PC-9 (cell line): Measurements from ENCODE around the gene ZNF143. TPM values are rescaled to one million over a fixed set of nuclear protein-coding genes. Genes with fewer than 3 reads are reported as not detected.
A peak's percentile ranks its signal among the peaks of the same experiment; 100 is the strongest.

Source experiments
- BruUV-seq: library from RNA; stranded (reverse); fragments of 400-500 nt; replicated peaks from 2 replicates; lab custom pipeline; 2021; lab: Mats Ljungman, UMichigan
- CTCF ChIA-PET: fragments of 300-600 bp; sonication (Branson Sonifier 250); formaldehyde crosslinking; loops from one replicate; lab custom pipeline; 2022; ENCODE audit warnings: antibody characterized with exemption; lab: Charles Lee
- POLR2A ChIA-PET: fragments of 300-600 bp; sonication (Branson Sonifier 250); formaldehyde crosslinking; loops from one replicate; lab custom pipeline; 2022; ENCODE audit warnings: antibody characterized with exemption; ENCODE audit not compliant: unreplicated experiment; lab: Charles Lee
- DNase-seq, 2 experiments: peaks; one replicate each; pipeline versions ENCODE4 v3.0.0 to v3.0.0-alpha.2; 2015 to 2022; ENCODE audit warnings: mixed read lengths in 1 of 2
- H2AFZ ChIP-seq: fragments of 200-600 bp; sonication (generic); 2 replicates; pipeline ENCODE4 v1.8.1; 2017; ENCODE audit warnings: antibody characterized with exemption
- H3F3A ChIP-seq: fragments of 200-600 bp; sonication (generic); 2 replicates; pipeline ENCODE4 v1.8.1; 2017; ENCODE audit warnings: antibody characterized with exemption, mild to moderate bottlenecking, low read depth; ENCODE audit not compliant: insufficient read depth
- H3K27ac ChIP-seq: fragments of 200-600 bp; sonication (generic); 2 replicates; pipeline ENCODE4 v1.6.1; 2016; ENCODE audit warnings: mixed run types
- H3K27me3 ChIP-seq: fragments of 200-600 bp; sonication (generic); 2 replicates; pipeline ENCODE4 v1.6.1; 2016; ENCODE audit warnings: low read depth, mixed run types; ENCODE audit not compliant: insufficient read depth
- H3K36me3 ChIP-seq: fragments of 200-600 bp; sonication (generic); 2 replicates; pipeline ENCODE4 v1.6.1; 2016; ENCODE audit warnings: low read depth, mixed run types
- H3K4me1 ChIP-seq: fragments of 200-600 bp; sonication (generic); replicated peaks from 2 replicates; pipeline ENCODE4 v1.6.1; 2016; ENCODE audit warnings: mixed run types; ENCODE audit not compliant: insufficient read depth
- H3K4me2 ChIP-seq: fragments of 200-600 bp; sonication (generic); 2 replicates; pipeline ENCODE4 v1.6.1; 2017; ENCODE audit warnings: mixed run types
- H3K4me3 ChIP-seq: fragments of 200-600 bp; sonication (generic); 2 replicates; pipeline ENCODE4 v1.6.1; 2016; ENCODE audit warnings: mixed run types
- H3K79me2 ChIP-seq: fragments of 200-600 bp; sonication (generic); 2 replicates; pipeline ENCODE4 v1.6.1; 2017; ENCODE audit warnings: low read depth, mixed run types
- H3K9me2 ChIP-seq: fragments of 200-600 bp; sonication (generic); 2 replicates; pipeline ENCODE4 v1.8.1; 2017; ENCODE audit warnings: mild to moderate bottlenecking; ENCODE audit not compliant: insufficient read depth
- H3K9me3 ChIP-seq: fragments of 200-600 bp; sonication (generic); 2 replicates; pipeline ENCODE4 v1.8.1; 2016; ENCODE audit warnings: low read depth; ENCODE audit not compliant: insufficient read depth
- H4K20me1 ChIP-seq: fragments of 200-600 bp; sonication (generic); 2 replicates; pipeline ENCODE4 v1.8.1; 2017; ENCODE audit not compliant: insufficient read depth
- EZH2 ChIP-seq: fragments of 200-600 bp; sonication (generic); IDR thresholded peaks from 2 replicates; pipeline ENCODE4 v1.8.0; 2017; ENCODE audit warnings: antibody characterized with exemption, low read depth
- intact Hi-C: fragments of 100-400 bp; cut with micrococcal nuclease; formaldehyde crosslinking; loops from one replicate; pipeline ENCODE4 v1.10.0; 2022; ENCODE audit not compliant: unreplicated experiment
- total RNA-seq: library from RNA; stranded (reverse); gene quantifications from 2 replicates; pipeline ENCODE4 v1.2.3, GENCODE V29; 2021
- TF ChIP-seq, protein P1 (sequence below): fragments of 200-600 bp; sonication (generic); conservative IDR thresholded peaks from 2 replicates; pipeline ENCODE4 v1.6.1; 2017; ENCODE audit warnings: mixed run types, antibody characterized with exemption, mild to moderate bottlenecking, moderate library complexity

ZNF143 gene
- total RNA-seq, 1 experiment from 2014 or later, result 16.5 TPM

DNA sequence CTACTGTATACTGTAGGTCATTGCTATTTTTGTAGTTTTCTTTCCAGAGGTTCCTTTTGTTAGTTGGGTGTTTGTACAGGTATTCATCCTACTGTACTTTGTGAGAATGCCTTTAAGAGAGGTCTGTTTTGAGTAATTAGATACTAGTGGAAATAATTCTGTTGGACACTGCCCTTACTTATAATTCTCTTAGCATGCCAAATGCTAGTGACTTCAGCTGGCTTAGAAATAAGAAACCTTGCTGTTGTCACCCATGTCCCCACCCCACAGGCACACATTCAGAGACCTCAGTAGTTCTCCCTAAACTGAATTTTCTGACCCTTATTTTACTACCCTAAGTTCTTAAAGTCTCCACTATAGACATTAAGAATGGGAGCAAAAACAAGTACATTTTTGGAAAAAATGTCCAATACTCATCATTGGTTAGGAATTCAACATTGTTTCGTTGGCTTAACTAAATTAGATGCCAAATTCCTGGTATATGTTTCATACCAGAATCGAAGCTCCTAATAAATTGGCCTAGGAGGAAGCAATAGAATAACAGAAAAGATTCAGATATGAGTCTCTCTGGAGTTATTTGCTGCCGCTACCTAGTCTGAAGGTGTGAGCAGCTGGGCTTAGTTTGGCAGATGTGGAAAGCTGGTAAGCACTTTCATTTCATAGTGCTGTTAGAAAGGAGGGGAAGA is 28.4 kb downstream of the ZNF143 start:
- TF ChIP-seq, protein P1, sequence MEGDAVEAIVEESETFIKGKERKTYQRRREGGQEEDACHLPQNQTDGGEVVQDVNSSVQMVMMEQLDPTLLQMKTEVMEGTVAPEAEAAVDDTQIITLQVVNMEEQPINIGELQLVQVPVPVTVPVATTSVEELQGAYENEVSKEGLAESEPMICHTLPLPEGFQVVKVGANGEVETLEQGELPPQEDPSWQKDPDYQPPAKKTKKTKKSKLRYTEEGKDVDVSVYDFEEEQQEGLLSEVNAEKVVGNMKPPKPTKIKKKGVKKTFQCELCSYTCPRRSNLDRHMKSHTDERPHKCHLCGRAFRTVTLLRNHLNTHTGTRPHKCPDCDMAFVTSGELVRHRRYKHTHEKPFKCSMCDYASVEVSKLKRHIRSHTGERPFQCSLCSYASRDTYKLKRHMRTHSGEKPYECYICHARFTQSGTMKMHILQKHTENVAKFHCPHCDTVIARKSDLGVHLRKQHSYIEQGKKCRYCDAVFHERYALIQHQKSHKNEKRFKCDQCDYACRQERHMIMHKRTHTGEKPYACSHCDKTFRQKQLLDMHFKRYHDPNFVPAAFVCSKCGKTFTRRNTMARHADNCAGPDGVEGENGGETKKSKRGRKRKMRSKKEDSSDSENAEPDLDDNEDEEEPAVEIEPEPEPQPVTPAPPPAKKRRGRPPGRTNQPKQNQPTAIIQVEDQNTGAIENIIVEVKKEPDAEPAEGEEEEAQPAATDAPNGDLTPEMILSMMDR, result no peak
- no peak for TF ChIP-seq EZH2
- Histone ChIP-seq H3K9me3 (no peaks in the 10 kb centered on the region), H2AFZ (no peak overlapping the region), H3K9me2 (no peaks in the 10 kb centered on the region), H3K4me3 (no peak overlapping the region), H4K20me1 (no peaks in the 10 kb centered on the region), H3F3A (no peaks in the 10 kb centered on the region), H3K4me1 (no peaks in the 10 kb centered on the region), H3K79me2 (no peaks in the 10 kb centered on the region), H3K27me3 (no peaks in the 10 kb centered on the region), H3K27ac (no peak overlapping the region), H3K36me3 (no peaks in the 10 kb centered on the region), H3K4me2 (no peak overlapping the region)
- peak in 1 of 2 experiments; percentile 34 for DNase-seq
- intact Hi-C loops, result no loop called here
- no TSS peak for BruUV-seq
- ChIA-PET CTCF (no interaction called here), POLR2A (no interaction called here)

DNA sequence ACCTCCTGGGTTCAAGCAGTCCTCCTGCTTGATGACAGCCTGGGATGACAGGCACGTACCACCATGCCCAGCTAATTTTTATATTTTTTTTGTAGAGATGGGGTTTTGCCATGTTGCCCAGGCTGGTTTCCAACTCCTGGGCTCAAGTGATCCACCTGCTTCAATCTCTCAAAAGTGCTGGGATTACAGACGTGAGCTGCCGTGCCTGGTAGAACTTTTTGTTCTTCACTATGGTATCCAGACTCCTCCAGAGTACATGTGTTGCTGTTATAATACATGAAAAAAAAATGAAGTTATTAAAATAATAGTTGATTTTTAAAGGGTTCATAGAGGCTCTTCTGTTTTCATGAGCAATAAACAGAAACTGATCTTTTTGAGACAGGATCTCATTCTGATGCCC is 29.6 kb downstream of the ZNF143 start:
- H3K4me2 ChIP-seq, result no peak overlapping the region
- no peak overlapping the region for H3K4me3 ChIP-seq
- POLR2A ChIA-PET, result no interaction called here

DNA sequence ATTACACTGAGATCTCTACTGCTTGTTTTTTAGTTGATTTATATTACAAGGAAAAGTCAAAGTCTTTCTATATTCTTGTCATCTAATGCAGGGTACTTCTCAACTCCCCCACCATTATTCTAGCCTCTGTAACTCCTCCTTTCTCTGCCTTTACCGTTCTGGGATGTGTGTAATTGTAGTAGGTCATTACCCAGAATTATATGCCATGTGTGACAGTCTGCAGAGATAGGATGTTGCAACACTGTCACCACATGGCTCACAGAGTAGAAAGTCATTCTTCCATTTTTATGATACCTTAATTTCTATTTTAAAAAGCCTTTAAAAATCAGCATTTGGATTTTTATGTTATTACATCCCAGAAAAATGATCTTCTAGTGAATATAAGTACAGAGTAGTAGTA is 32.7 kb downstream of the ZNF143 start:
- Histone ChIP-seq H3K9me3 (no peaks in the 10 kb centered on the region), H3K4me3 (no peak overlapping the region), H3K4me2 (no peak overlapping the region), H3K36me3 (no peaks in the 10 kb centered on the region), H3K9me2 (no peaks in the 10 kb centered on the region), H3K27me3 (no peaks in the 10 kb centered on the region), H2AFZ (no peak overlapping the region), H3K27ac (no peak overlapping the region), H3K79me2 (no peaks in the 10 kb centered on the region), H3K4me1 (no peaks in the 10 kb centered on the region), H4K20me1 (no peaks in the 10 kb centered on the region), H3F3A (no peaks in the 10 kb centered on the region)
- CTCF ChIA-PET, result interaction anchor here (0.7 kb wide), 1 partner anchor 27 kb away, joined by 3 read pairs; no protein-coding TSS in a partner anchor
- DNase-seq, result no peak
- POLR2A ChIA-PET, result no interaction called here
- BruUV-seq, result no TSS peak
- intact Hi-C loops, result no loop called here
- no peak for TF ChIP-seq EZH2
- TF ChIP-seq, protein P1, result no peak

More for the DNA sequence above, 29.6 kb downstream of the ZNF143 start:
- no peaks in the 10 kb centered on the region for H3K79me2 ChIP-seq
- intact Hi-C loops, result no loop called here
- H3K36me3 ChIP-seq, result no peaks in the 10 kb centered on the region
- no peak for DNase-seq
- no peaks in the 10 kb centered on the region for H3K9me3 ChIP-seq
- H3F3A ChIP-seq, result no peaks in the 10 kb centered on the region
- TF ChIP-seq EZH2, result no peak
- TF ChIP-seq, protein P1, result no peak
- no peaks in the 10 kb centered on the region for H3K27me3 ChIP-seq
- H3K9me2 ChIP-seq, result no peaks in the 10 kb centered on the region
- no peak overlapping the region for H2AFZ ChIP-seq
- CTCF ChIA-PET, result no interaction called here
- no TSS peak for BruUV-seq
- no peaks in the 10 kb centered on the region for H4K20me1 ChIP-seq
- no peak overlapping the region for H3K27ac ChIP-seq
- H3K4me1 ChIP-seq, result no peaks in the 10 kb centered on the region
